Erythroblast (primary cell): ENCODE results near the gene DRD2.
"Not testable (repeated sequence)": the region's sequence is repeated elsewhere in the genome, so short reads cannot be mapped to it uniquely, and the experiment has no call there.

Experiments
- DNase-seq, 2 experiments: peaks; one replicate each; lab custom pipeline; 2025; lab: John Stamatoyannopoulos, UW
- GATA1 ChIP-seq: IDR thresholded peaks from 2 replicates; pipeline ENCODE4 v1.6.1; 2011; ENCODE audit warnings: low read depth, mild to moderate bottlenecking, control low read depth, low read length, moderate library complexity
- POLR2A ChIP-seq: IDR thresholded peaks from 2 replicates; pipeline ENCODE4 v1.6.1; 2011; ENCODE audit warnings: mild to moderate bottlenecking, low read length

The DRD2 gene

GRCh38 chr11:113475160-113475761 lies at the start of gene DRD2:
DRD2 (minus strand) TSS chr11:113475398; CDS start chr11:113424651, 50,747 bp downstream.
- TF ChIP-seq POLR2A (no peak), GATA1 (no peak)
- no peak for DNase-seq

- DNase-seq, result not testable (repeated sequence)
Observed at GRCh38 chr11:113523906-113524305, 48.7 kb upstream of the DRD2 start.

DNA sequence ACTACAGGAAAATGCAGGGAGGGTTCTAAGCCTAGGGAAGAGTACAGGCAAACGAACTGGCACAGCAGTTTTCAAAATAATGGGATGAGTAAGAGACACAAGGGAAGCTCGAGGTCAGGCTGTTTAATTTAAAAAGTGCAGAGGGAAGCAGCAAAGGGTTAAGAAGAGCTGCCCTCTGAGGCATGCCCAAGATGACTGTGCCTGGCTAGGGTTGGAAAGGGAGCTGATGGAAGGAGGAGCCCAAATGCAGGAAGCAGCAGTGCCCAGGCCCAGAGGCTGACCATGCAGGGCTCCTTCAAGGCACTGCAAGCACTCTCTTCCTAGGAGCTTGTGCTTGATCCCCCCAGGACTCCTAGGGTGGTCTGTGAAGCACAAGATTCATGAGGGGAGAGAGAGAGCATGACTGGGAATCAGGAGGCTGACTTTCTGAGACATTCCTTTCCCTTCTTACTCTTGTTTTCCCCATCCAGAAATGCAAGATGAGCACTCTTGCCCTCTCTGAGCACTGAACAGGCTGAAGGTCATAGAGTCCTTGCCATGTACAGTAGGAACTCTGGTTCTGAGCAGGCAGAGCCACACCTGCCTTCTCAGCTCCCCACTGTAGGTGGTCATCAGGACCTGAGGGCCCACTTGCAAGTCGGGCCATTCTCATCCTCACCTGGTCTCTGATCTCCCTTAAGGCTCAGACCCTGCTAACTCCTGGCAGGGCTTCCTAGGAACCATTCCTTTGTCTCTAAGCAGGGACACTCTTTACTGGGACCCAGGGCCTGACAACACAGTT lies 46.7 kb upstream of the DRD2 start:
- DNase-seq, result no peak

DNA sequence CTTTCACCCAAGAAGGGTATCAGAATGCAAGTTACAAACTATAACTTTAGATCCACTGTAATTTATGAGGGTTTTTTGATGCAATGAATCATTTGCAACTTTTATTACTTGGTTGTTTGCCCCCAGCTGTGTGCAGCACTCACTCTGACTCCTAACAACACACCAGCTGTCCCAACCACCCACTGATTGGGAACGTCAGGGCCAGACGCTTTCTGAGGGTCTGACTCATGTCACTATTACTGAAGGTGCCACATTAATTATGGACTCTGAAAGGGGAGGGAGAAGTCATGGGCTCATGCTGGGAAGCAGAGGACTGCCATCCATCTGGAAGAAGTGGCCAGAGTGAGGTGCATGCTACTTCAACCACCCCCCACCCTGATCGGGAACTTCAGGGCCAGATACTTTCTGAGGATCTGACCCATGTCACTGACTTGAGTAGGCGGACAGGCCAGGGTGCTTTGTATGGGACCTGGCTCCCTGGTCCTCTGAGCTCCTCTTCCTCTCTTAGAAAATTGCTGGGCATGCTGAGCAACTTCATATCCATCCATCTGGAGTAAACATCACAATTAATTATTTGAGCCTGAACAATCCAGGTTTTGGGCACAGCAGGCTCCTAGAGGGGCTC lies 44.9 kb upstream of the DRD2 start:
- TF ChIP-seq POLR2A (no peak), GATA1 (no peak)
- DNase-seq, result no peak

More for the DNA sequence above, 46.7 kb upstream of the DRD2 start:
- TF ChIP-seq POLR2A (no peak), GATA1 (no peak)

- DNase-seq, result no peak
- TF ChIP-seq POLR2A (no peak), GATA1 (no peak)
Observed at GRCh38 chr11:113518716-113519495, 43.7 kb upstream of the DRD2 start.

GRCh38 chr11:113517361-113517760 lies 42.2 kb upstream of the DRD2 start:
- no peak for DNase-seq
- no peak for TF ChIP-seq GATA1
- TF ChIP-seq POLR2A, result no peak

- DNase-seq, result no peak
- no peak for TF ChIP-seq GATA1
- no peak for TF ChIP-seq POLR2A
Observed at GRCh38 chr11:113514856-113515255, 39.7 kb upstream of the DRD2 start.

GRCh38 chr11:113507341-113507740 lies 32.1 kb upstream of the DRD2 start:
- no peak for DNase-seq
- TF ChIP-seq POLR2A (no peak), GATA1 (no peak)

GRCh38 chr11:113506893-113507292 lies 31.7 kb upstream of the DRD2 start:
- no peak for DNase-seq
- TF ChIP-seq GATA1 (no peak), POLR2A (no peak)

- DNase-seq, result no peak
- TF ChIP-seq GATA1 (no peak), POLR2A (no peak)
Observed at GRCh38 chr11:113506461-113506860, 31.3 kb upstream of the DRD2 start.

DNA sequence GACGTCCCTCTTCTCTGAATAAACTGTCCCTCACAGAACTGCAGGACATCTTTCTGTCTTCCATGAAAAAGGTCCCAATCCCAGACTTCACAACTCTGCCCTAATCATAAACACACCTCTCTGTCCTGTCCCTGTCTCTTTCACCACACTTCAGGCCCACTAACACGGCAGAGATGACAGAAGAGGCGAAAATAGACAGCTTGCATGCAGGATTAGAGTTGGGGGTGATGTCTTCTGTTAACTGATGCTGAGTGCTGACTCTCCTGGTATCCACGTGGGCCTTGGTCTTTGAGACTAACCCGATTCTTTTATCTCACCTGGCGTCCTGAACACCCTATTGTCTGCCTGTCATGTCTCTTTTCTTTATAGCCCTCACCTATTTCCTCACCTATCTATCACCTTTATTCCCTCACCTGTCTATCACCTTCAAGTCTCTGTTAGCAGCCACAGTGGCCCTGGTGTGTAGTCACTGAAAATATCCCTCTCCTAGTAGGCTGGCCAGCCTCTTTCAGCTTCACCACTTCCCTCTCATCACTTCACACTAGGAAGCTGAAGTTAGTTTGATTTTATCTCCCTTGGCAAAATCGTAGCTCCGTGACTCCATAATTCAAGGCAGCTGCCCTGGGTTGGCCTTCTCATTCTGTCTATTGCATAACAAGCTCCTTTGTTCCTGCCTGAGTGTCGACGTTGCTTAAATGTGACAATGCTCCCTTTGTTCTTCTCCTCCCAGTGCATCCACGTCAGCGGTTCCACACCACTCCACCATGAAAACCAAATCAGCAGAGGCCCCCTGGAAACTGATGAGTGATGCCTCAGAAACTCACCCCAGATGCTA lies 30.6 kb upstream of the DRD2 start:
- no peak for DNase-seq
- TF ChIP-seq GATA1, result no peak
- TF ChIP-seq POLR2A, result no peak

DNA sequence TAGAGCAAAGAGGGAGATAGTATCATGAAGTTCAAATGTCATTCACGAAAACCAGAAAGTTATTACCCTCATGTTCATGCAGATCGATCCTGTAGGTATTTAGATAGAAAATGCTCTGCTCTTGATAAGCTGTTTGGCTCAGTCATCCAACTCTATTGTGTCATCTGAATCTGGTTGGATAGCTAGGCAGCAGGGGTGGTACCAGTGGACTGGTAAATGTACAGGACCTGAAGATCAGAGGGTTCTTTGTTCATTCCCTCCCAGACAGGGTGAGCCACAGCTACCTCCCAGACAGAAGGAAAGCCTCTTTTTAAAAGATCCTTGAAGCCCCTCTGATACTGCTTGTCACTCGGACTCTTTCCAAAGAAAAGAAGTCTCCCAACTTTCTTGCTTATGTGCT lies 29.8 kb upstream of the DRD2 start:
- TF ChIP-seq POLR2A (no peak), GATA1 (no peak)
- DNase-seq, result no peak

- DNase-seq, result no peak
Observed at GRCh38 chr11:113504586-113504985, 29.4 kb upstream of the DRD2 start.

DNA sequence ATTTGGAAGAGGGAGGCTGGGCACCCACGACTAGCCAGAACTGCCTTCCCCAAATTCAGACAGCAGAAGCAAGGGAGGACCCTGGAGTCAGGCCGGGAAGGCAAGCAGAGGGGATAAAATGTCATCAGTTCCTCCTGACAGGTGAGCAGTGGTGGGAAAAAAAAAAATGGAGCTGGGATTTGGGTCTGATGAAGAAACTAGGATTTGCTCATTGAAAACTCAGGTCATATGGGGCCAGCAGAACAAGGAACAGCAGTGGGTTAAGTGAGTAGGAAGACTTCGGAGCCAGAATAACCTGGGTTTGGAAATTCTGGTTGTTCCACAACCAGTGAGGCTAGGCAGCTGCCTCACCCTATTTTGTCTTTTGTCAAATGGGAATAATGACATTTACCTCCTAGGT lies 28.9 kb upstream of the DRD2 start:
- DNase-seq, result no peak
- TF ChIP-seq GATA1 (no peak), POLR2A (no peak)

More at GRCh38 chr11:113504586-113504985, 29.4 kb upstream of the DRD2 start:
- TF ChIP-seq POLR2A (no peak), GATA1 (no peak)
